Measurements from ENCODE around the gene GALNT17. TPM values are rescaled to one million over a fixed set of nuclear protein-coding genes. Genes with fewer than 3 reads are reported as not detected.

The GALNT17 gene
- total RNA-seq, 1 donor from 2014 or later = 20.2 TPM

GRCh38 chr7:71718563-71718962 lies 586.6 kb downstream of the GALNT17 start:
- DNase-seq (ENCODE audit: extremely low spot score, unreplicated experiment) = no peak
- TF ChIP-seq CTCF (conservative IDR thresholded peaks at IDR 0.05) = no peak

GRCh38 chr7:71721742-71722141 lies 589.8 kb downstream of the GALNT17 start:
- Mint-ChIP-seq H3K4me3 (no peak overlapping the region), H3K27me3 (peaks cover 6% of the 10 kb centered on the region), H3K4me1 (ENCODE audit: unreplicated experiment) (peaks cover 4% of the 10 kb centered on the region), H3K36me3 (no peaks in the 10 kb centered on the region), H3K27ac (no peak overlapping the region), H3K9me3 (no peaks in the 10 kb centered on the region)
- no peak for DNase-seq (ENCODE audit: extremely low spot score, unreplicated experiment)
- TF ChIP-seq CTCF (conservative IDR thresholded peaks at IDR 0.05) = no peak

More at GRCh38 chr7:71718563-71718962, 586.6 kb downstream of the GALNT17 start:
- H3K27me3 Mint-ChIP-seq = peaks cover 6% of the 10 kb centered on the region
- peak overlapping the region; percentile 15 for H3K27ac Mint-ChIP-seq
- H3K9me3 Mint-ChIP-seq = no peaks in the 10 kb centered on the region
- H3K4me1 Mint-ChIP-seq (ENCODE audit: unreplicated experiment) = peaks cover 4% of the 10 kb centered on the region
- no peaks in the 10 kb centered on the region for H3K36me3 Mint-ChIP-seq
- H3K4me3 Mint-ChIP-seq = no peak overlapping the region

GRCh38 chr7:71723859-71724258 lies 591.9 kb downstream of the GALNT17 start:
- Mint-ChIP-seq H3K36me3 (no peaks in the 10 kb centered on the region), H3K27me3 (peaks cover 4% of the 10 kb centered on the region), H3K9me3 (no peaks in the 10 kb centered on the region), H3K4me3 (no peak overlapping the region), H3K4me1 (ENCODE audit: unreplicated experiment) (peaks cover 4% of the 10 kb centered on the region), H3K27ac (no peak overlapping the region)
- DNase-seq (ENCODE audit: extremely low spot score, unreplicated experiment) = no peak
- TF ChIP-seq CTCF (conservative IDR thresholded peaks at IDR 0.05) = no peak

GRCh38 chr7:71727347-71727746 lies 595.4 kb downstream of the GALNT17 start:
- TF ChIP-seq CTCF (conservative IDR thresholded peaks at IDR 0.05) = no peak
- no peaks in the 10 kb centered on the region for H3K27me3 Mint-ChIP-seq
- no peaks in the 10 kb centered on the region for H3K4me1 Mint-ChIP-seq (ENCODE audit: unreplicated experiment)

GRCh38 chr7:71731740-71732139 lies 599.8 kb downstream of the GALNT17 start:
- no peak for TF ChIP-seq CTCF (conservative IDR thresholded peaks at IDR 0.05)
- Mint-ChIP-seq H3K9me3 (peaks cover 4% of the 10 kb centered on the region), H3K4me3 (no peak overlapping the region), H3K27me3 (peaks cover 3% of the 10 kb centered on the region), H3K36me3 (no peaks in the 10 kb centered on the region), H3K27ac (no peak overlapping the region), H3K4me1 (ENCODE audit: unreplicated experiment) (peaks cover 6% of the 10 kb centered on the region)
- no peak for DNase-seq (ENCODE audit: extremely low spot score, unreplicated experiment)

More at GRCh38 chr7:71727347-71727746, 595.4 kb downstream of the GALNT17 start:
- DNase-seq (ENCODE audit: extremely low spot score, unreplicated experiment) = no peak
- Mint-ChIP-seq H3K36me3 (no peaks in the 10 kb centered on the region), H3K4me3 (no peak overlapping the region), H3K27ac (no peak overlapping the region), H3K9me3 (peaks cover 4% of the 10 kb centered on the region)
